Measurements from ENCODE around the gene SETBP1.

- TF ChIP-seq CTCF (conservative IDR thresholded peaks at IDR 0.05; ENCODE audit: low read depth, low read length) = no peak
- no peak for TF ChIP-seq EZH2 (IDR thresholded peaks at IDR 0.05; ENCODE audit: borderline replicate concordance, low read depth, low read length, poor library complexity, severe bottlenecking)
These were observed 135.4 kb downstream of the SETBP1 start for GRCh38 chr18:44816050-44816449.
